HepG2 (cell line): ENCODE data around the gene RNASE13. TPM values are rescaled to one million over a fixed set of nuclear protein-coding genes. Genes with fewer than 3 reads are reported as not detected.

Experiments
- SP4 ChIP-seq: sonication (generic); formaldehyde crosslinking; IDR thresholded peaks from 2 replicates; pipeline ENCODE4 v1.8.1; 2023; ENCODE audit warnings: mild to moderate bottlenecking, missing genetic modification reagents
- ZBTB33 ChIP-seq: sonication (generic); formaldehyde crosslinking; IDR thresholded peaks from 2 replicates; pipeline ENCODE4 v1.4.0; 2020; ENCODE audit warnings: missing genetic modification reagents
- ZBTB7A ChIP-seq: sonication (generic); formaldehyde crosslinking; IDR thresholded peaks from 2 replicates; pipeline ENCODE4 v1.8.0; 2022; ENCODE audit warnings: mild to moderate bottlenecking, missing genetic modification reagents
- ZNF609 ChIP-seq: sonication (generic); formaldehyde crosslinking; IDR thresholded peaks from 2 replicates; pipeline ENCODE4 v1.4.0; 2020; ENCODE audit warnings: mild to moderate bottlenecking, missing genetic modification reagents, borderline replicate concordance
- ZNF746 ChIP-seq: sonication (generic); formaldehyde crosslinking; IDR thresholded peaks from 2 replicates; pipeline ENCODE4 v1.8.0; 2022; ENCODE audit warnings: mild to moderate bottlenecking, missing genetic modification reagents
- polyA plus RNA-seq, 8 experiments: library from polyadenylated mRNA; depleted of rRNA in 3 of 8; stranded (reverse) in 7 of 8; unstranded in 1 of 8; fragments of >200 nt; fragmentation: Illumina TruSeq in 4 of 8; extraction: Trizol in 4 of 8; gene quantifications; 2 replicates each; pipeline versions ENCODE4 v1.2.1 to v1.2.3, GENCODE V29; 2011 to 2016; ENCODE audit warnings: low read depth in 4 of 8, missing spikeins in 1 of 8, mixed read lengths in 1 of 8; ENCODE audit not compliant: insufficient read depth in 1 of 8
- total RNA-seq, 5 experiments: library from RNA; depleted of rRNA; stranded (reverse); fragments of >200 nt; fragmentation: Illumina TruSeq; extraction: Trizol; gene quantifications; 2 replicates each; pipeline ENCODE4 v1.2.3, GENCODE V29; 2016; ENCODE audit warnings: low read depth in 1 of 5

The RNASE13 gene
- total and polyA plus RNA-seq, 2 of the 13 experiments (the other 11 are each of a cell fraction or from before 2014, with no cell fraction given), result 1.0 TPM; not detected in 1

GRCh38 chr14:21025371-21026273 lies 9.0 kb downstream of the RNASE13 start (continued):
- 0 out of 2 replicates have a peak, but pooled peaks have one; percentile 2 for TF ChIP-seq ZNF609 (CRISPR knock-in tag)
- 0 out of 2 replicates have a peak, but pooled peaks have one; percentile 19 for TF ChIP-seq ZBTB33 (CRISPR knock-in tag)
- TF ChIP-seq SP4 (CRISPR knock-in tag), result 0 out of 2 replicates have a peak, but pooled peaks have one; percentile 22
- 0 out of 2 replicates have a peak, but pooled peaks have one; percentile 8 for TF ChIP-seq ZBTB7A (CRISPR knock-in tag)
- 0 out of 2 replicates have a peak, but pooled peaks have one; percentile 2 for TF ChIP-seq ZNF746 (CRISPR knock-in tag)
- TF ChIP-seq, all 625 proteins: peak for 7
